M059J (cell line): ENCODE results near the gene DUSP16. TPM values are rescaled to one million over a fixed set of nuclear protein-coding genes. Genes with fewer than 3 reads are reported as not detected.
"Not testable (repeated sequence)": the region's sequence is repeated elsewhere in the genome, so short reads cannot be mapped to it uniquely, and the experiment has no call there.

ENCODE experiments used
- DNase-seq: peaks from one replicate; pipeline ENCODE4 v3.0.0-alpha.2; 2012; ENCODE audit warnings: low read depth
- total RNA-seq: library from RNA; depleted of rRNA; stranded (reverse); fragments of >200 nt; shearing (Covaris generic); gene quantifications from 2 replicates; pipeline ENCODE4 v1.2.3, GENCODE V29; 2014

Gene DUSP16
- total RNA-seq, 1 experiment from 2014 or later: 13.3 TPM

DNA sequence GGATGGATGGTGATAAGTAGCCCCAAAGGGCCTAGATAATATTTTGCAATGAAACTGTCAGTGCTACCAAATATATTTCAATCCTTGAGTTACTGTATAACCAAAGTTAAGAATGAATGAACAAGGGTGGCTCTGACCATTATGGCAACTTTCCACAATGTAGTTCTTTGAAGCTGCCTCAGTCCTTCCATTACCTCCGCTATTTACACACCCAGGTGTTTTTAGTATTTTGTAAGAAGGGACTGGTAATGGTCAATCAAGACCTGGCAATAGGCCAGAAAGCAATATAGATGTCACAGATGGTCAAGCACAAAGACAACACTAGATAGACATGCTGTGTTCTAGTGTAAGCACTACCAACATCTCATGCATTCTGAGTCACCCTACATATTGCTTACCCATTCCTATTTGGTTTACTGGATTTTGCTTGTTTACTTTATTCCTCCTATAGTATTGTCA lies 16.3 kb downstream of the DUSP16 start:
- DNase-seq: no peak

DNA sequence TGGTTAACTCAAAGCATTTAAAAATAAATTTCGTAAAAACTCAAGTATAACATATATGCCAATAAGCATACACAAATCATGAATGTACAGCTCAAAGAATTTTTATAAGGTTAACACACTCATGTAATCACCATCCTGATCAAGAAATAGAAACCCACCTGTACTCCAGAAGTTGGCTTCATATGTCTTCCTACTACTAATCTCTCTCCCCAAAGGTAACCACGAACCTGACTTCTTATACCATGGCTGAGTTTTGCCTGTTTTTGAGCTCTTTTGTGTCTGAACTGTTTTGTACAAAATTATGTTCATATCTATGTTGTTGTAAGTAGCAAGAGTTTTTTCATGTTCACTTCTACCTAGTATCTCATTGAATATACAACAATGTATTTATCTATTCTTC lies 18.7 kb downstream of the DUSP16 start:
- no peak for DNase-seq

DNA sequence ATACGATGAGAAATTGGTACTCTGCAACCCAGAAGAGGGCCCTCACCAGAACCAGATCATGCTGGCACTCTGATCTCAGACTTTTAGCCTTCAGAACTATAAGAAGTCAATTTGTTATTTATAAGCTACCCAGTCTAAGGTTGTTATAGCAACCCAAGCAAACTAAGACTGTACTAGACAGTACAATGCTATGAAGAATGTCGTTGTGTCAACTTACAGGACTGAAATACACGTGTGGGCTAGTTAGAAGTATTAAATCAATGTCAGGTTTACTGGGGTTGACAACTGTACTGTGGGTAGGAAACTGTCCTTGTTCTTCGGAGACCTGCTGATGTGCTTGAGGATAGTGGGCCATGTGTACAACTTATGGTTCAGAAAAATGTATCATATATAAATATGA lies 19.7 kb downstream of the DUSP16 start:
- peak; percentile 7 for DNase-seq

DNA sequence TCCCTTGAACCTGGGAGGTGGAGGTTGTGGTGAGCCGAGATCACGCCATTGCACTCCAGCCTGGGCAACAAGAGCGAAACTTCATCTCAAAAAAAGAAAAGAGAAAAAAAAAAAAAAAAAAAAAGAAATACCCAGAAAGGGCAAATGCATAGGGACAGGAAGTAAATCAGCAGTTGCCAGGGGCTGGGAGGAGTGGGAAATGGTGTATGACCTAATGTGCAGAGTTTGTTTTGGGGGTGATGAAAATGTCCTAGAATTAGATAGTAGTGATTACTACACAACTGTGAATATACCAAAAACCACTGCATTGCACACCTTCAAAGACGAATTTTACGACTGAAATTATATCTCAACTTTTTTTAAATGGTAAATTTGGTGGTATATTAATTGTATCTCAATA lies 20.4 kb downstream of the DUSP16 start:
- no peak for DNase-seq

DNA sequence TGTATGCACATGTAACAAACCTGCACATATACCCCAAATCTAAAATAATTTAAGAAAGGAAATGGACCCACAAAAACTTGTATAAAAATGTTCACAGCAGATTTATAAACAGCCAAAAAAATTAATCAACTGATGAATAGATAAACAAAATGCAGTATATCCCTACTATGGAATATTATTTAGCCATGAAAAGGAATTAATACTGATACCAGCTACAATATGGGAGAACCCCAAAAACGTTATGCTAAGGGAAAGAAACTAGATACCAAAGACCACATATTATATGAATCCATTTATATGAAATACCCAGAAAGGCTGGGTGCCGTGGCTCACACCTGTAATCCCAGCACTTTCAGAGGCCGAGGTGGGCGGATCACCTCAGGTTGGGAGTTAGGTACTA lies 20.9 kb downstream of the DUSP16 start:
- no peak for DNase-seq

DNA sequence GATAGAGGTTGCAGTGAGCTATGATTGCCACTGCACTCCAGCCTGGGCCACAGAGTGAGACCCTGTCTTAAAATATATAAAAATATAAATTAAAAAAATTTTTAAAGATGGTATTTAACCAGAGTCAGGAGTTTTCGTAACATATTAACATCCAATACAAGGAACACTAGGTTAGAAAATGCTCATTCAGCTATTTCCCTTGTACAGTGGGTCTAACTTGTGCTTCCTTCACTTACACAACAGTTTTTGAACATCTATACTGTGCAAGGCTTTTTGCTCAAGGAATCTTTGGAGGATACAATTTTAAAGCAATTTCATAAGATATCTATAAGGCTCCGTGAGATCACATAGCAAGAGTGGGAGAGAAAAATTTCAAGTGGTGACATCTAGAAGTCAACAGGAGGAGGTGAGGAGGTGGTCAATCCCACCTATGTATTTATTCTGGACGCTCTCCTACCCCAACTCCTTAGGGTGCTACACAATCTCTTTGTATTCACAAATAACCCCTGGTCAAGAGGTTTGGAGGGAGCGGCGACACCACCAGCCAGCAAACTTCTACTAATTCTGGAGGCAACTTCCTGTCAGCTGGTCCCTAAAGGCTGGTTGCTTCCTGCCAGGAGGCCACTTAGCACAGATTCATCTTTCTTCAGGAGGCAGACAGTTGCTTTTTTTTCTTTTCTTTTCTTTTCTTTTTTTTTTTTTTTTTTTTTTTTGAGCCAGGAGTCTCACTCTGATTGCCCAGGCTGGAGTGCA lies 22.2 kb downstream of the DUSP16 start:
- DNase-seq: no peak

DNA sequence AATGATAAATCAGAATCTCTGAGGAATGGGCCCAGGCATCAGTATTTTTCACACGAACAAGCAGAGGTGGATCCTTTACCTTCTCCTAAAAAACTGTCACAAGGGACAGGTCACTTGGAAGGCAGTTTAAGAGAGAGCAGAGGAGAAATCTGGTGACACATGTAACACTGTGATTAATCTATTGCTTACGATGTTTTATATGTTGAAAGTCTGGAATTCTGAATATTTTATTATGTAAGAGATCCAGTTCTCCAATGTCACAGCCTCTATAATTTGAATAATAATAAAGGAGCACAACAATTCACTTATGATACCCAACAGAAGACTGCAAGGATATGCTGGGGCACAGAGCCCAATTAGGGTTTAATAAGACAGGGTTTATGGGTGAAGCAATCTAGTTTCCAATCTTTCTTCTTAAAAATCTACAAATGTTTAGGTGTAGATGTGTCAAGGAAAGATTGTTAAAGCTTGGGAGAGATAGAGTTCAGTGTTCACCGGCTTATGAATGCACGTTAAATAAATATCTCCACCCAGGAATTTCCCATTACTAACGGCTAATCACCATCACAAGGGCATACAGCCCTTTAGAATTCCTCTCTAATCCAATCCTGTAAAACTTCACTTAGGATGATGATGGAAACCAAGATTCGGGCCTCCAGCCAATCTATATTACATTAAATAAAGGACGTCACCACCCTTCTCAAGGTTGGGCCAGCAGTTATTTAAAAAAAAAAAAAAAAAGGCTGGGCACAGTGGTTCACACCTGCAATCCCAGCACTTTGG lies 23.4 kb downstream of the DUSP16 start:
- DNase-seq: no peak

DNA sequence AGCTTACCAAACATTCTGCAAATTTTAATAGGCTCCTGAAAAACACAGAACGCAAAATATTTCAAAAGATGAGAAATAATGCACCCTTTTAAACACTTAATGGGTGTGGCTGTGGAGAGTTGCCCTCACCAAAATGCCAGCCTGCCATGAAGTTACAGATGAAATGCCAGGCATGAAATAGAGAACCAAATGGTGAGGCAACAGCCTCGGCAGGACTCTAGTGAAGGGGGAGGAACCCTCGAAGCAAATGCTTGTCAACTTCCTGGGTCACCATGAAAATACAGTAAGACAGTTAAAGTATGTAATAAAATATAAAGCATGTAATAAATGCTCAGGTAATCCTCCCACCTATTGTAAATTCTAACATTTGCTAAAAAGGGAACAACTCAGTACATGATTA lies 24.1 kb downstream of the DUSP16 start:
- DNase-seq: no peak

DNA sequence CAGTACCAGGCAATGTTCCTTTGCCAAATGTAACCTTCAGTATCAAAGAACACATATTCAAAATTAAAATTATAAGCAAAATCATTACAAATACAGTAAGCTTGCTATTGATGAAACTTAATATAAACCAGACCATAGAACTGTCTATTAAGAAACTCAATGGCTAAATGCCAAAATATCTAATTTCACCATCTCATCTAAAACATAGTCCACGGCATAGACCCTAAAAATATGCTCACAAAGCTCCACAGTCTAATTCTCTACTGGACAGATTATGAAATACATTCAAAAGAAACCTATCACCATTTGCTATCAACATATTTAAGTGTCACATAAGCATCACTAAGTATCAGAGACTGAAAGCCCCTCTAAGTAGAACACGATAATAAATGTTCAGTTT lies 25.2 kb downstream of the DUSP16 start:
- no peak for DNase-seq

DNA sequence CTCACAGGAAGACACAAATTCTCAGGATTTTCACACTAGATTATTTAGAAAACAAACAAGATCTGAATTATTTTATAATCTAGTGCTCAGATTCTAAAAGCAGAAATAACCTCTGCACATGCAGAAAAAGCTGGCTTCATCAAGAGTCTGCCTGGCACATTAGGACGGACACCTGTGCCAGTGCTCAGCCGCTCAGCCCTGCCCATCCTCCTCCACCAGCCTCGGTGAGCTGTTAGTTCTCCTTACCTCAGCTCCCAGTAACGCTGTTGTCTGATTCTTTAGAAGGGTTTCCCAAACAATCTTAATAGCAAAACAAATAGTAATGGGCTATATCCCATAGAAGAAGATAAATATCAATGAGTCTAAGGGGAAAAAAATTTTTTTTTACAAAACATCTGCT lies 27.7 kb downstream of the DUSP16 start:
- no peak for DNase-seq

DNA sequence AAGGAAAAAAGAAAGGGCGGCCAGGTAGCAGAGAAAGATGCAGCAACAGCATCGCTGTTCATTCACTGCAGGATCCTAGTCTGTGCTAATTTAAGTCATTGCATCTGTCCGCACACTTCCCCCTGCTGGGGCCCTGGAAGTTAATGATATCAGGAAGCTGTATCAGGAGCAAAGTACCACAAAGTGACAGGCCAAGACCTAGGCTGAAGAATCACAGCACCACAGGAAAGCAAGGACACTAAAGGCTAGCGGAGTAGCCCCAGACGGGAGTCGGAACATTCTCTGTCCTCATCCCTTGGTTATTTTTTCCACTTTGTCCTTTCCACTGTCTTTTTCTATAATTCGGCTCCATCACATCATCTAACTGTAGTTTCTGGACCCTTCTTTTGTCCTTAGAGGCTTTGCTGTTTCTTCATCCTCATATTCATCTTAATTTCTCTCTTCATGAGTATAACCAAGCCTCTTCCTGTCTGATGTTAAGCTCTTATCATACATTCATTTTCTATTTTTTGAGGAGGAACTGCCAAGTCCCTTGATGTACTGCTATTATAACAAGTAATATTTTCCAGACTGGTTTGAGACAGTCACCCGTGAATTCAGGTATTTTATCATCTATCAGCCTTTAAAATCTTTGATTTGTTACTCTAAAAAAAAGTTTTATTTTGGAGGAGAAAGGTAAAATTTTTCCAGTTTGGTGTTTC lies 28.3 kb downstream of the DUSP16 start:
- DNase-seq: no peak

DNA sequence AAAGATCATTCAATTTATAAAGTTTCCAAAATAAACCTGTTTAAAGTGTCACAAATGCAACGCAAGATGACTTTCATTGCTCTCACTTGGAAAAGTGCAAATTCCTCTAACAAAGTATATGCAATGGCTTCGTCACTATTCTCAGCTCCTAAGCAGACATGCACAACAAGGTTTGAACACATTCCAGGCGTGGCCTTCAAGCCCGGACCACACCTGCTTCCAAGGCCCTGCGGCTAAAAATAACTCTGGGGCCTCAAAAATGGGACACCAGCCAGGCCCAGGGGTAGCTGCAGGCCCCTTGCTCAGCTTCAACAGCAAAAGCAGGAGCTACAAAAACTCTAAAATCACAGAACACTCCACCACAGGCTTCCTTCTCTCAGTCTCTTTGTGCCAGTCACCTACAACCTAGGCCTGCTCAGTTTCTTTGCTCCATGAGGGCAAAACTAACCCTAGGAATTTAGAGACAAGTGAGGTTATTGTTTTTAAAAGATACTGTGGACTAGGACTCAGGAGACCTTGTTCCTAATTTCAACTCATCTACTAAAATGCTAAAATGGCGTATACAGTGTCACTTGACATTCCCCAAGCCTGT lies 29.3 kb downstream of the DUSP16 start:
- no peak for DNase-seq

DNA sequence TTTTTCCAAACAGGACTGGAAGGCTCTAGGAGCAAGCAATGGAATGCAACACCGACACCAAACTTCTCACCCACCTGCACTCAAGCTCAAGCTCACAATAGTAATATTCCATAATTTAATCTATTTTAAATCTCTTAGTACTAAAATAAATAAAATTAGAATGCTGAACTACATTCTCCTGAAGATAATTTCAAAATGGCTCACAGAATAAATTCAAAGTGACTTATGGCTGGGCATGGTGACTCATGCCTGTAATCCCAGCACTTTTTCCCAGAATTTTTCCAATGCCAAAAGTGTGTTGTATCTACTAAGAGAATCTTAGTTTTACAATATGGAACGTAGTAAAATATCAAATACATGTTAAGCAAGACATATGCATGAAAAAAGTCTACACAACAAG lies 31.5 kb downstream of the DUSP16 start:
- no peak for DNase-seq

DNA sequence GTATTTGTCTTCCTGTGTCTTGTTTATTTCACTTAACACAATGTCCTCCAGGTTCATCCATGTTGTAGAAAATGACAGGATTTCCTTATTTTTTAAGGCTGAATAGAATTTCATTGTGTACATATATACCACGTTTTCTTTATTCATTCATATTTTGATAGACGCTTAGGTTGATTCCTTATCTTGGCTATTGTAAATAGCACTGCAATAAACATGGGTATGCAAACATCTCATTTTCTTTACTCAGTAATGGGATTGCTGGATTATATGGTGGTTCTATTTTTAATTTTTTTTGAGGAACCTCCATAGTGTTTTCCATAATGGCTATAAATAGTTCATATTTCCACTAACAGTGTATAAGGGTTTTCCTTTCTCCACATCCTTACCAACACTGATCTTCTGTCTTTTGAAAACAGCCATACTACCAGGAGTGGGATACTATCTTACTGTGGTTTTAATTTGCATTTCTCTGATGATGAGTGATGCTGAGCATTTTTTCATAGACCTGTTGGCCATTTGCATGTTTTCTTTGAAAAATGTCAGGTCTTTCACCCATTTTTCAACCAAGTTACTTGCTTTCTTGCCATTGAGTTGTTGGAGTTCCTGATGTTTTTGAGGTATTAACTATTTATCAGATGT lies 32.8 kb downstream of the DUSP16 start:
- DNase-seq: no peak

DNA sequence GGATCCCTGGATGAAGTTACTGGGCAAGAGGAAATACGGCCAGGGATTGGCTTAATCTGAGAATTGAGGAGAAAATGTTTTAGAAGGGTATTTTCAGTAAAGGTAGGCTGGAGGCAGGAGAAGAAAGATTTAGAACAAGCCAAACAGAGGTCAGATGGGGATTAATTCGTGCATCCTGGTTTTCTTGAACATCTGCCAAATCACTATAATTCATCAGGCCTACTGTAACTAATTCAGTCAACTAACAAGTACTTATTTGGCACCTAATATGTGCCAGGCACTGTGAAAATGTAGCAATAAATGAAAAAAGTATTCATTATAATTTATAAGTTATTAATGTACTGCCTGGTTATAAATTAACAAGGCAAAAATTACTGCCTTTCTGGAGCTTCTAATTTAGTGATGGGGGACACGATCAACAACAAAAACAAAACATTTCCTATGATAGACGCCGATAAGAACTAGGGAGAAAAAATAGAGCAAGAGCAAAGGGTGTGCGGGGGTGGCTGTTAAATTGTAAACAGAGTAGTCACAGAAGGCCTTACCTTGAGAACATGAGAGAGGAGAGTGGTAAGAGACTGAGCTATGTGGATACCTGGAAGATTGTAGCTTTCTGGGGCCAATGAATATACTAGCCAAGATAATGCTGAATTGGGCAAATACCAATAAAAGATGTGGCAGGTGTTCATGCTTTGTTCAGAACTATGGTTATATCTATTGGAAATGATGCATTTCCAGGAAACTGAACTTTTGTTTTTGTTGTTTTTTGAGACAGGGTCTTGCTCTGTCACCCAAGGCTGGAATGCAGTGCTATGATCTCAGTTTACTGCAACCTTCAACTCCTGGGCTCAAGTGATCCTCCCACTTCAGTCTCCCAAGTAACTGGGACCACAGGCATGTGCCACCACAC lies 34.0 kb downstream of the DUSP16 start:
- no peak for DNase-seq

DNA sequence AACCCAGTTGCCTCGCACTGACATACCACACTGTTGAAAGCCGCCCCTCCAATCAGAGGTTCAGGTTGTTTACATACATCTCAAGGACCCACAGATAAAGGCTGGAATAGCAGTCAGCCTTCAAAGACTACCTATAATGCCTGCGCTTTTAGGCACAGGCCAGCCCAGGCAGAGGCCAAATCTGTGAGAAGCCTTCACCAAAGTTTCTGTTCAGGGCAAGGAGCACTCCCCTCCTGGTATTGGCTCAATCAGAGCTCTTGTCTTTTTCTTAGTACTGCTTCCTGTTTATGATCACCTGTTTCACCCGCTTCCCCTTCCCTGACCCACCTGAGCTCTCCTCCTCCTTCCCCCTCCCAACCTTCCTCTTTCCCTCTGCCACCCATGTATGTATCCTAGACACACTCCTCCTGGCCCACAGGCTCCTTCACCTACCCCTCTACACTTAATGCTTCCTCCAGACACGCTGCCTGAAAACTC lies 34.8 kb downstream of the DUSP16 start:
- DNase-seq: no peak

DNA sequence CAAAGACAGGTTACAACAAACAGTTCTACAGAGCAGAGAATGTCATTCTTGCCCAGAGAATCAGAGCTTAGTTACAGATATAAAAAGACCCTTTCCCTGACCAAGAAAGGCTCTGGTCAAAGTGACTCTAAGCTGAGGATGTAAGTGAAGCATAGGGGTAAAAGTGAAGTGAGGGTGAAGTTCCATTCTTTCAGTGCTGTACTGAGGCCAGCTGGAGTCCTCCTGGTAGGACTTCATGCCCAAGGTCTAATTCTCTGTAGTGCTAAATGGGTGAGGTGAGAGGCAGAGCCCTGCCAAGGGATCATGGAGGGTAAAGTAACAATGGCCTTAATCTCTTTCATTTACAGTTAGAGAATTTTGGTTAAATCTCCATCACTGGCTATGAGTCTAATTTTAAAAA lies 38.5 kb downstream of the DUSP16 start:
- DNase-seq: no peak

DNA sequence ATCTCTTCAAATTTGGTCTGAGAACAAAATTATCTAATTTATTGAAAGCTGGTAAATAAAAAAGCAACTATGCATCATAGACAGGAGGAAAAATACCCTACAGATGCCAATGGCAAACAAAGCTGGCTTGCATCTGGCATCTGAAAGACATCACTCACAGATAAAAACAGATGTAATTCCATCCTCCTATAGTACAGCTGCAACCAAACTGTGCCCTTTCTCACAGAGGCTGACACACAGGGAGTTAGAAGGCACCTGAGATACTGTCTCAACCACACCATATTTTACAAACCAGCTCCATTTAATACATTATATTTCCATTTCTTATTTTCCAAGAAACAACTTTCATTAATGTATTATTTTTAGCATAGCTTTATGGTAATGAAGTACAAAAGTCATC lies 39.4 kb downstream of the DUSP16 start:
- no peak for DNase-seq

DNA sequence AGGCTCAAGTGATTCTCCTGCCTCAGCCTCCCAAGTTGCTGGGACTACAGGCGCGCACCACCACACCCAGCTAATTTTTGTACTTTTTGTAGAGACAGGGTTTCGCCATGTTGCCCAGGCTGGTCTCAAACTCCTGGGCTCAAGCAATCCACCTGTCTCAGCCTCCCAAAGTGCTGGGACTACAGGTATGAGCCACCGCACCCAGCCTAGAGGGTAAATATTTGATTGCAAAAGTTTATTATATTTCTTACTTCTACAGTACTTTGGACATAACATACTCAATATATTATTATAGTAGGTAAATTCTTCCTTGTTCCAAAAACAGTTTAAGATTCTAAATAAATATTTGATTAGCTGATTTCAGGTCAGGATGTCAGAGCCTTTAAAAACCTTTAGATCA lies 40.0 kb downstream of the DUSP16 start:
- not testable (repeated sequence) for DNase-seq

DNA sequence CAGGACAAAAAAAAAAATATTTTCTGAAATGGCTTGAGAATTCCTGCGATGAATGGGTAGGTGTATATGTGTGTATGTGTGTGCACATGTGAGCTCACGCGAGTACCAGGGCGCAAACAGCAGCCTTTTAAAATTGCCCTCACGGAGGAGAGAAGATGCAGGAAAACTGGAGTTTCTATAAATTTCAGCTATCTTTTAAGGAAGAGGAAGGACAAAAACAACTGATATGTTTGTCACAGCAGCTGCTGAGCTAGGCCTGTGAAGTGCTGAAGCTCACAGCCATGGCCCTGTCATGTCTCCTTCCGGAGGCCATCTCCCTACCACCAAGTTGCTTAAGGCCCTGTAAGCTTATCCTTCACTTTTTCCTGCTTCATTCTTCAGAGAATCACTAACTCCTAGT lies 40.8 kb downstream of the DUSP16 start:
- no peak for DNase-seq

DNA sequence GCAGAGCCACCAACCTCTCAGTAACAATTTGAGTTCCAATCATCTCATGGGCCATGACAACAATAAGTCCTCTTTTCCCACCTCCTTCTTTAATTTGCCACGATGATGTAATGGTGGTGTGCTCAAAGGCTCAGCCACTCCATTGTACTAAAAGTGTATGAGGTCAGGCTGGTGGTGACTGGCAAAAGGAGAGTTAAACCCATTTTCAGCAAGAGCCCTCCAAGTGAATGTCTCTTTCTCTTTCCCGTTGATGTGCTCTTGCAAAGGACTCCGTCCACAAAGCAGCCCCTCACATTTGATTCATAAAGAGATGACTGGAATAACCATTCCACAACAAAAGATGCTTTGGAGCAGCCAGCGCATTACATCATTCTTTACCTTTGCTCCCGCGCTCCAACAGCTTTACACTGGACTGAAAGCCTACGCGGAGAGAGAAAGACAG lies 41.6 kb downstream of the DUSP16 start:
- no peak for DNase-seq
